ENCODE measurements around the gene TENM4. TPM values are rescaled to one million over a fixed set of nuclear protein-coding genes. Genes with fewer than 3 reads are reported as not detected.
A peak's percentile ranks its signal among the peaks of the same experiment; 100 is the strongest.

TENM4 gene
- polyA plus RNA-seq, 1 experiment: 0.39 TPM

GRCh38 chr11:78949976-78950690 lies 490.7 kb downstream of the TENM4 start:
- no peak for DNase-seq (ENCODE audit: low read depth)
- no peak overlapping the region for H3K4me3 ChIP-seq (ENCODE audit: low read depth, low read length)
- ChIA-PET CTCF (interaction anchor here (0.7 to 1.1 kb wide), 2 partner anchors 14 to 245 kb away, joined by 3 read pairs; no protein-coding TSS in a partner anchor), POLR2A (no interaction called here)
- H3K27me3 ChIP-seq (ENCODE audit: control insufficient read depth, insufficient read depth, low read length): no peaks in the 10 kb centered on the region
- TF ChIP-seq CTCF (IDR thresholded peaks at IDR 0.05; ENCODE audit: insufficient read depth, low read depth, low read length): no peak
- no peaks in the 10 kb centered on the region for H3K36me3 ChIP-seq (ENCODE audit: control insufficient read depth, insufficient read depth, low read length)

- TF ChIP-seq CTCF (IDR thresholded peaks at IDR 0.05; ENCODE audit: insufficient read depth, low read depth, low read length): no peak
- Histone ChIP-seq H3K27me3 (ENCODE audit: control insufficient read depth, insufficient read depth, low read length) (peaks cover 2% of the 10 kb centered on the region; the same call in 1 of the 2 replicates), H3K4me3 (ENCODE audit: low read depth, low read length) (no peak overlapping the region), H3K36me3 (ENCODE audit: control insufficient read depth, insufficient read depth, low read length) (no peaks in the 10 kb centered on the region)
- peak; percentile 71 for DNase-seq (ENCODE audit: low read depth)
- ChIA-PET CTCF (no interaction called here), POLR2A (no interaction called here)
These were observed 493.6 kb downstream of the TENM4 start for GRCh38 chr11:78946945-78947902.

- ChIA-PET CTCF (interaction anchor here (0.5 to 0.8 kb wide), 2 partner anchors 17 to 216 kb away, joined by 3 to 4 read pairs; no protein-coding TSS in a partner anchor), POLR2A (no interaction called here)
- peaks cover 2% of the 10 kb centered on the region; the same call in 1 of the 2 replicates for H3K27me3 ChIP-seq (ENCODE audit: control insufficient read depth, insufficient read depth, low read length)
- no peak for DNase-seq (ENCODE audit: low read depth)
- H3K36me3 ChIP-seq (ENCODE audit: control insufficient read depth, insufficient read depth, low read length): no peaks in the 10 kb centered on the region
- TF ChIP-seq CTCF (IDR thresholded peaks at IDR 0.05; ENCODE audit: insufficient read depth, low read depth, low read length): no peak
- H3K4me3 ChIP-seq (ENCODE audit: low read depth, low read length): no peak overlapping the region
These were observed 497.0 kb downstream of the TENM4 start for GRCh38 chr11:78943841-78944240.

- no peak for TF ChIP-seq CTCF (IDR thresholded peaks at IDR 0.05; ENCODE audit: insufficient read depth, low read depth, low read length)
- Histone ChIP-seq H3K27me3 (ENCODE audit: control insufficient read depth, insufficient read depth, low read length) (peaks cover 2% of the 10 kb centered on the region; the same call in 1 of the 2 replicates), H3K4me3 (ENCODE audit: low read depth, low read length) (no peak overlapping the region), H3K36me3 (ENCODE audit: control insufficient read depth, insufficient read depth, low read length) (no peaks in the 10 kb centered on the region)
- ChIA-PET POLR2A (no interaction called here), CTCF (no interaction called here)
- DNase-seq (ENCODE audit: low read depth): no peak
These were observed 497.7 kb downstream of the TENM4 start for GRCh38 chr11:78943154-78943553.

Measured in BJ (cell line).